Body of pancreas (tissue), 4 donors: Measurements from ENCODE around the gene NSD2. TPM values are rescaled to one million over a fixed set of nuclear protein-coding genes. Genes with fewer than 3 reads are reported as not detected.

ENCODE experiments used
- ATAC-seq: fragments of 150-250 bp; one replicate; pipeline ENCODE4 v1.9.1; 2016
- DNase-seq, 4 donors: peaks; one replicate each; pipeline ENCODE4 v3.0.0-alpha.2; 2019
- H3K27ac ChIP-seq, 4 donors: fragments of 200-600 bp; sonication (generic); 1 replicate in 3 of 4; 2 replicates in 1 of 4; pipeline versions ENCODE4 v1.5.1 to v1.6.1; 2016 to 2019; ENCODE audit warnings: mild to moderate bottlenecking in 1 of 4, mixed read lengths in 1 of 4, moderate library complexity in 1 of 4
- H3K27me3 ChIP-seq, 2 donors: fragments of 200-600 bp; sonication (generic); one replicate each; pipeline ENCODE4 v1.6.0; 2016; ENCODE audit warnings: mild to moderate bottlenecking in 1 of 2
- H3K36me3 ChIP-seq, 2 donors: fragments of 200-600 bp; sonication (generic); replicated peaks in 1 of 2; 2 replicates each; pipeline ENCODE4 v1.5.1; 2016; ENCODE audit warnings: low read depth in 2 of 2; ENCODE audit not compliant: insufficient read depth in 1 of 2
- H3K4me1 ChIP-seq: fragments of 200-600 bp; sonication (generic); one replicate; pipeline ENCODE4 v1.6.0; 2016
- H3K4me3 ChIP-seq, 2 donors: fragments of 200-600 bp; sonication (generic); 1 replicate in 1 of 2; 2 replicates in 1 of 2; pipeline ENCODE4 v1.5.1; 2016 to 2019
- H3K9me3 ChIP-seq, 3 donors: fragments of 200-600 bp; sonication (generic); 1 replicate in 2 of 3; 2 replicates in 1 of 3; pipeline ENCODE4 v1.5.1; 2016
- POLR2A ChIP-seq, 3 donors: fragments of 450-650 bp; IDR thresholded peaks; one replicate each; pipeline ENCODE4 v1.6.1; 2016; ENCODE audit warnings: antibody characterized with exemption in 3 of 3, mild to moderate bottlenecking in 2 of 3
- WGBS, 2 donors: methylation state at CpG; one replicate each; pipeline ENCODE4 v1.1.5; 2017; 5-methylcytosine and 5-hydroxymethylcytosine counted together
- intact Hi-C: fragments of 100-400 bp; cut with DNase I; formaldehyde crosslinking; loops from one replicate; pipeline ENCODE4 v1.15.1; 2023
- total RNA-seq, 2 donors: library from RNA; depleted of rRNA; stranded (reverse); fragments of >200 nt; gene quantifications; one replicate each; pipeline ENCODE4 v1.1.0, GENCODE V29; 2016
- TF ChIP-seq, protein P1 (sequence below), 7 experiments: fragments of 450-650 bp in 4 of 7; fragments of 200-600 bp in 3 of 7; sonication (generic) in 3 of 7; IDR thresholded peaks; one replicate each; pipeline ENCODE4 v1.5.1; 2016 to 2019; ENCODE audit warnings: antibody characterized with exemption in 7 of 7

NSD2 gene
- total RNA-seq, 2 donors from 2014 or later, result 38.1 to 40.2 TPM

DNA sequence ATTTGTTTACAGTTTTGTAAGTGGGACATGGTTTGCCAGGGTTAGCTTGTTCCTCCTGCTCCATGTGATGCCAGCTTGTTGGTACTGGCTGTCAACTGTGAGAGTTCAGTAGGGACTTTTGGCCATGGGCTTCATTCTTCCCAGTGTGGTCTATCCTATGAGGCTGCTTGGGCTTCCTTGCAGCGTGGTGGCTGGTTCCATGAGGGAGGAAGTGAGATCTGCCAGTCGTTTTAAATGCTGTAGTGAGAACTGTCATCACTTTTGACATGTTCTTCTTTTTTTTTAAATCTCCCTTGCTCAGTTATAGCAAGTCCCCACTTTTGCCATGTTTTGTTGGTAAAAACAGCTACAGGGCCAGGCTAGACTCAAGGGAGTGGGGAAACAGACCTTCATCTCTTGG is 15.9 kb downstream of the NSD2 start:
- Histone ChIP-seq H3K36me3 (no peaks in the 10 kb centered on the region), H3K4me1 (no peaks in the 10 kb centered on the region), H3K9me3 (no peaks in the 10 kb centered on the region), H3K4me3 (no peak overlapping the region), H3K27ac (peak overlapping the region in 1 of 4 donors; percentile 10), H3K27me3 (no peaks in the 10 kb centered on the region)
- no peak for TF ChIP-seq POLR2A (IDR thresholded peaks at IDR 0.05)
- TF ChIP-seq, protein P1, sequence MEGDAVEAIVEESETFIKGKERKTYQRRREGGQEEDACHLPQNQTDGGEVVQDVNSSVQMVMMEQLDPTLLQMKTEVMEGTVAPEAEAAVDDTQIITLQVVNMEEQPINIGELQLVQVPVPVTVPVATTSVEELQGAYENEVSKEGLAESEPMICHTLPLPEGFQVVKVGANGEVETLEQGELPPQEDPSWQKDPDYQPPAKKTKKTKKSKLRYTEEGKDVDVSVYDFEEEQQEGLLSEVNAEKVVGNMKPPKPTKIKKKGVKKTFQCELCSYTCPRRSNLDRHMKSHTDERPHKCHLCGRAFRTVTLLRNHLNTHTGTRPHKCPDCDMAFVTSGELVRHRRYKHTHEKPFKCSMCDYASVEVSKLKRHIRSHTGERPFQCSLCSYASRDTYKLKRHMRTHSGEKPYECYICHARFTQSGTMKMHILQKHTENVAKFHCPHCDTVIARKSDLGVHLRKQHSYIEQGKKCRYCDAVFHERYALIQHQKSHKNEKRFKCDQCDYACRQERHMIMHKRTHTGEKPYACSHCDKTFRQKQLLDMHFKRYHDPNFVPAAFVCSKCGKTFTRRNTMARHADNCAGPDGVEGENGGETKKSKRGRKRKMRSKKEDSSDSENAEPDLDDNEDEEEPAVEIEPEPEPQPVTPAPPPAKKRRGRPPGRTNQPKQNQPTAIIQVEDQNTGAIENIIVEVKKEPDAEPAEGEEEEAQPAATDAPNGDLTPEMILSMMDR (IDR thresholded peaks at IDR 0.05), result no peak
- intact Hi-C loops, result no loop called here
- no peak for DNase-seq
- 55 to 76% methylated on average over 2 of the region's 2 CpGs for WGBS, 2 donors
- ATAC-seq, result no peak

DNA sequence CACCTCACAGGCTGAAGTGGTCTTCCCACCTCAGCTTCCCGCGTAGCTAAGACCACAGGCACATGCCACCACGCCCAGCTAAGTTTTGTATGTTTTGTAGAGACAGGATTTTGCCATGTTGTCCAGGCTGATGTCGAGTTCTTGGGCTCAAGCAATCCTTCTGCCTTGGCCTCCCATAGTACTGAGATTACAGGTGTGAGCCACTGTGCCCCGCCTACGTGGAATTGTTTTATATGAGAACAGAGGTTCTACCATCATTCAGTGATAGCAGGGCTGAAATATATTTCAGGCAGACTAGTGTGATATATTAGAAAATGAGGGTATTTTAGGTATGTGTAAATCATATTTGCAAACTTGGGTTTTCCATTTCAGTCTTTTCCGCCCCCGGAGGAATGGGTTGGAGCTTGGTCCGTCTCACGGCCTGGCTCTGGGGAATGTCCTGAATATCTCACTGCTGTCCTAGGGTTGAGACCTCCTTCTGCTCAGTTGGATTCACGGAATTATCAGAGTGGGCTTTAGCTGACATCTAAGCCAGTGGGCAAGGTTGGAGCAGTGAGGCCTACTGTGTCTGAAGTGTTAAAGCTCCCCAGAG is 19.9 kb downstream of the NSD2 start:
- intact Hi-C loops, result no loop called here
- TF ChIP-seq POLR2A (IDR thresholded peaks at IDR 0.05), result no peak
- H3K4me3 ChIP-seq, result no peak overlapping the region
- H3K27ac ChIP-seq, result no peak overlapping the region
- no peaks in the 10 kb centered on the region for H3K4me1 ChIP-seq
- DNase-seq (no peak), ATAC-seq (no peak)
- H3K9me3 ChIP-seq, result no peaks in the 10 kb centered on the region
- H3K36me3 ChIP-seq, result no peaks in the 10 kb centered on the region
- WGBS, 2 donors, result 96 to 99% methylated on average over 11 of the region's 11 CpGs
- no peaks in the 10 kb centered on the region for H3K27me3 ChIP-seq

DNA sequence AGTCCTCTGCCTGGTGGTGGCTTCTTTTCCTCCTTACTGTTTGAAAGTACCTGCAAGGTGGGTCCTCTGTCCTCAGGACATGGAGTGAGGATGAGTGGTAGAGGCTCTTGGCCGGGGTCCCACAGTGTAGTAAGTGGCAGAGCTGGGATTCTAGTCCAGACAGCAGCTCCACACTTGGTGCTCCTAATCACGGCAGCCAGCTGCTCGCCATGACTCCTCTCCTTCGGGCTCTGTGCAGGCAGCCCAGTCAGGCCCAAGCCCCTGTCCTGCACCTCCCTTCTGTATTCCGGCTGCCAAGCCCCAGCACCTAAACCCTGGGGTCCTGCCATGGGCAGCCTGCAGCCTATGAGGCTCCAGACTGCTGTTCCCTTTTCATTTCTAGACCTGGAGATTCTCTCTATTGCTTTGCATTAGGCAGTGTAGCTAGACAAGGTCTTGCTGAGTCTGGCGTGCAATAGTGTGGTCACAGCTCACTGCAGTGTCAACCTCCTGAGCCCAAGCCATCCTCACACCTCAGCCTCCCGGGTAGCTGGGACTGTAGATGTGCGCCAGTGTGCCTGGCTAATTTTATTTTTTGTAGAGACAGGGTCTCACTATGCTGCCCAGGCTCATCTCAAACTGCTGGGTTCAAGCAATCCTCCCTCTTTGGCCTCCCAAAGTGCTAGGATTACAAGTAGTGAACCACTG is 24.9 kb downstream of the NSD2 start:
- intact Hi-C loops, result loop anchor here (5.0 kb wide), 1 partner anchor 144 kb away; no protein-coding TSS in a partner anchor
- Histone ChIP-seq H3K4me3 (no peak overlapping the region), H3K9me3 (no peaks in the 10 kb centered on the region), H3K27ac (no peak overlapping the region), H3K27me3 (no peaks in the 10 kb centered on the region), H3K36me3 (no peaks in the 10 kb centered on the region), H3K4me1 (no peaks in the 10 kb centered on the region)
- WGBS, 2 donors, result 94 to 96% methylated on average over 5 to 8 of the region's 8 CpGs
- TF ChIP-seq, protein P1 (IDR thresholded peaks at IDR 0.05), result no peak
- TF ChIP-seq POLR2A (IDR thresholded peaks at IDR 0.05), result no peak
- DNase-seq (no peak), ATAC-seq (no peak)

DNA sequence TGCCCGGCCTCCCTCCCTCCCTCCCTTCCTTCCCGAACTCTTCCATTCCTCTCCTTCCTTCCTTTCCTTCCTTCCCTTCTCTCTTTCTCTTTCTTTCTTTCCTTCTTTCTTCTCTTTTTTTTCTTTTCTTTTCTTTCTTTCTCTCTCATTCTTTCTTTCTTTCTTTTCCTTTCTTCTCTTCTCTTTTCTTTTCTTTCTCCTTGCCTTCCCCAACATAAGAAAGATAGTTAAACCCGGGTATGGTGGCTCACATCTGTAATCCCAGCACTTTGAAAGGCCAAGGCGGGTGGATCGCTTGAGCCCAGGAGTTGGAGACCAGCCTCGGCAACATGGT is 25.4 kb downstream of the NSD2 start:
- WGBS, 2 donors, result 90 to 92% methylated on average over 6 of the region's 6 CpGs
- peaks cover 0 to under 1% of the 10 kb centered on the region in 2 donors for H3K36me3 ChIP-seq
- no peak overlapping the region for H3K27ac ChIP-seq
- intact Hi-C loops, result loop anchor here (5.0 kb wide), 1 partner anchor 144 kb away; no protein-coding TSS in a partner anchor
- no peaks in the 10 kb centered on the region for H3K4me1 ChIP-seq
- H3K9me3 ChIP-seq, result no peaks in the 10 kb centered on the region
- no peak overlapping the region for H3K4me3 ChIP-seq
- ATAC-seq (no peak), DNase-seq (no peak)
- TF ChIP-seq, protein P1 (IDR thresholded peaks at IDR 0.05), result no peak
- no peaks in the 10 kb centered on the region for H3K27me3 ChIP-seq

DNA sequence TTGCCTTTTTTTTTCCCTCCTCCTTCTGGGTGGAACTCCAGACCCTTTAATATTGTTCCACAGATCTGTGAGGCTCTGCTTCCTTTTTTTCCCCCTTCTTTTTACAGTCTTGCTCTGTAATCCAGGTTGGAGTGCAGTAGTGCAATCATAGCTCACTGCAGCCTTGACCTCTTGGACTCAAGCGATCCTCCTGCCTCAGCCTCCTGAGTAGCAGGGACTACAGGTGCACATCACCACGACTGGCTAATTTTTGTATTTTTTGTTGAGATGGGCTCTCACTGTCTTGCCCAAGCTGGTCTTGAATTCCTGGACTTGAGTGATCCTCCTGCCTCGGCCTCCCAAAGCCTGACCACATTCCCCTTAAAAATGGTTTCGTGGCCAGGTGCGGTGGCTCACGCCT is 26.8 kb downstream of the NSD2 start:
- Histone ChIP-seq H3K27ac (no peak overlapping the region), H3K4me1 (no peaks in the 10 kb centered on the region), H3K27me3 (no peaks in the 10 kb centered on the region), H3K9me3 (no peaks in the 10 kb centered on the region), H3K4me3 (no peak overlapping the region), H3K36me3 (peaks cover 0 to 3% of the 10 kb centered on the region in 2 donors)
- no peak for TF ChIP-seq POLR2A (IDR thresholded peaks at IDR 0.05)
- TF ChIP-seq, protein P1 (IDR thresholded peaks at IDR 0.05), result no peak
- intact Hi-C loops, result loop anchor here (5.0 kb wide), 1 partner anchor 146 kb away; no protein-coding TSS in a partner anchor
- ATAC-seq, result no peak
- 90 to 94% methylated on average over 6 of the region's 6 CpGs for WGBS, 2 donors
- DNase-seq, result no peak
